SW480 (cell line): ENCODE measurements around the gene ARL14.

Experiments
- DNase-seq: peaks from one replicate; pipeline ENCODE4 v3.0.0-alpha.2; 2016; ENCODE audit warnings: low spot score

ARL14 gene

GRCh38 chr3:160676547-160677303, at the start of gene ARL14:
TSS of gene ARL14 (plus strand) at chr3:160677160. CDS start at chr3:160677347, 187 bp downstream.
- peak; percentile 87 for DNase-seq

DNA sequence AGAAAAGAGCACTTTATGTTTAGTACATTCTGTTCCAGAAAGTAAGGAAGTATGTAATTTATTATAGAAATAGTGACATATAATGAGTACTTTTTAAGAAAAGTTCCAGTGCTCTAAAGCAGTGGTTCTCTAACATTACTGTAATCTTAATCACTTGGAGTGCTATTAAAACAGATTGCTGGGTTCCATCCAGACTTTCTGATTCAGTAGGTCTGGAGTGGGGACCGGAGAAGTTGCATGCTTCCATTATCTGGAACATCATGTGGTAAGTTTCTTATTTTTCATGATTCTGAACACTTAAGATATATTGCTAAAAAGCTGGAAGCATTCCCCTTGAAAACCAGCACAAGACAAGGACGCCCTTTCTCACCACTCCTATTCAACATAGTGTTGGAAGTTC, 47.5 kb upstream of the ARL14 start:
- DNase-seq = no peak

DNA sequence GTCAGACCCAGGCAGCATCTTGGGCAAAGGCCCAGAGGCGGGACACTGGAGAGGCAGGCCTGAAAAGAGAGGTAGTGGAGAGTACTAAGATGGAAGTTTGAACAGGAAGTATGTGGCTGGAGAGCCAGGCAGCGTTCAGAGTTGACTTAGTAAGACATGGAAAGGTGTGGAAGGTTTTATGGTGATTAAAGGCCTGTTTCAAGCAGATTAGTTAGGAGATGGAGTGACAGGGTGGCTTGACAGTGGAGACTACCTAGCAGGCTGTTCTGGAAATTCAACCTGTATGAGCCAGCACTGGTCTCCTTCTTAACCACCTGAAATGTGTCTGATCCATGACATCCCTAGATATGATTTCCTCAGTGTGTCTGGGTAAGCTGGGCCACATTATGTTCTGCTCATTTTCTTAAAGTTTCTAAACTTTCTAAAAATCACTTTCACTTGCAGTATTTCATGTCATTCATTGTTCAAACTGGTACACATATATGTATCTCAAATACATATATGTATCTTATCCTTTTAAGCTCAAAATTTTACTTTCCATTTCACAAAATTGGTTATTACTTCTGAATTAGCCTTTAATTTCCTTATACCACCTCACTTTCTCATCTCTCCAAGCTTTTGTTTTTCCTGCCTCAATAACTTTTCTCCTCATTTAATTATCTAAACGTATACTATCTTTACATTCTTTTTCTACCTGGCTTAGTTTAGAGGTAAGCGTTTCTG, 43.4 kb upstream of the ARL14 start:
- no peak for DNase-seq

DNA sequence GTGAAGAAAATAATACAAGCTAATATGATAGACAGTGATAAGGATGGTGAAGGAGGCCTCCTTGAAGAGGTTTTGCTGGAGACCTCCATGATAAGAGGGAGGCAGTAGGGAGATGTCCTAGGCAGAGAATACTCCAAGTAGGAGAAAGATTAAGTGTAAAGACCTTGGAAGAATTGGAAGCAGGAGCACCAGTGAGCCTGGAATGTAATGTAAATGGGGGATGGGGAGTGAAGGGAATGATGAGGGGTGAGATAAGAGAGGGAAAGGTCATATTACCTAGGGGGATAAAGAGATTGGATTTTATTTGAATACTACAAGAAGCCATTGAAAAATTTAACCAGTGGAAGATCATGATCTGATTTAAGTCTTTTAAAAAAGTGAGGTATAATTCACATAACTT, 41.7 kb upstream of the ARL14 start:
- no peak for DNase-seq

GRCh38 chr3:160637086-160637485, 39.9 kb upstream of the ARL14 start:
- DNase-seq = no peak

DNA sequence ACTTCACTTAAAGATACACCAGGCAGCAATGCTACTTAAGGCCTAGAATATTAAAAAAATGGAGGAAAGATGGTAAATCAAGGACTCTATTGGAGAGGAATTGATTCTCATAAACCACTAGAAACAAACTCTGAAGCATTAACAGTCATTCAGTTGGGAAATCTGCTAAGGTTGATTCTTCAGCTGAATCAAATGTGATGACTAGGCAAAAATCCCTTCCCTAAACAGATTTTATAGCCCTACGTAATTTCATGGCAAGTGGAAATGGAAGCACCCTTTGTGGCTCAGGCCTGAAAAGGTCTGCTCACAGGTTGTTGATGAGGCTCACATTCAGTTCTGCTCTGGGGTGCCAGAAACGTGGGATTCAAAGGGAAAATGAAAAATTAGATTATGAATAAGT, 38.8 kb upstream of the ARL14 start:
- no peak for DNase-seq

- DNase-seq = no peak
Observed at GRCh38 chr3:160641665-160642309, 35.2 kb upstream of the ARL14 start.

- DNase-seq = no peak
Observed at GRCh38 chr3:160643994-160644393, 33.0 kb upstream of the ARL14 start.

- DNase-seq = no peak
Observed at GRCh38 chr3:160644491-160644890, 32.5 kb upstream of the ARL14 start.

DNA sequence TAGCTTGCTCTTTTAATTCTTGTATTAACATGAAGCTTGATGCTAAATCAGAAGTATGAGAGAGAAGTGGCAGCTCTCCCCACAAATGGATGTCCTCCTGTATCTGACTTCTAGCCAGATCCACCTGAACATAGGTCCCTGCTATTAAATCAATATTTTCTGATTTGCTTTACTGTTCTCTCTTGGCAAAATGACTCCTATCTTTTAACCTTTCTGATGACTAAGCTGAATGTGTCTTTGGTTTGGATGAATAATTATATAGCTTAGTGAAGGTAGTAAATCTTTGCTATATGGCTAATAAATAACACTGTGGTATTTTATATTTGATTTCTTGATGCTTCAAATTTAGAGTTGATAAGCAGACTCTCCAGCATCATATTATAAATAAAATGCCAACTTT, 28.3 kb upstream of the ARL14 start:
- DNase-seq = no peak

DNA sequence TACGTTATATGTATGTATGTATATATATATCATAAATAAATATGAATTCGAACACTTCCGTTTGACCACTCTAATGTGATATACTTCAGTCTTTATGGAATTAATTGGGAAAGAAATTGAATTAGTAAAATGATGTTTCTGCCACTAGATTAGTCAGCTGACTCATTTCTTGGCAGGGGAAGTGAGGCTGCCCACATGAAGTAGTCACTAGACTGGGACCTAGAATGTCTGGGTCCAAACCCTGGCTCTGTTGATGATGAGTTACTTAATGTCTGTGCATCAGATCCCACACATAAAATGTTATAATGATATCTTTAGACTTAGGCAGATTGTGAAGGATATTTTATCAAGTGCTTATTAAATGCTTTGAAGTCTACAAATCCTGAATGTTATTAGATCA, 27.4 kb upstream of the ARL14 start:
- no peak for DNase-seq

DNA sequence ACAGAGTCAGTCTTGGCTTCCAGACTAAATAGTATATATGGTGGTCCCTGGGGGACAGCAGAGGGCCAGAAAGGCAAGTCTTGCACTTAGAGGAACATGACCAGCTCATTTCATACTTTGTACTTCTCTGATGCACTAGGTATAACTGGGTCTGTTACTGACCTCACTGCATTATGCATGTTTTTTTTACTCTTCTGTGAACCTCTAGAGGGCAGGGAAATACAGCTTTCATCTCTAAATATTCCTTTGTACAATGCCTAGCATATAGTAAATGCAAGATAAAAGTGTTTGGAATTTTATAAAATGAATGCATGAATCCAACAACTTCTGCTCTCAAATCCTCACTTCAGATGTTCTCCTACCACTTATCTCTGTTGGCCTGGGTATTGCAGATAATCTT, 23.4 kb upstream of the ARL14 start:
- no peak for DNase-seq

- DNase-seq = no peak
Observed at GRCh38 chr3:160660902-160661301, 16.1 kb upstream of the ARL14 start.

GRCh38 chr3:160661660-160662059, 15.3 kb upstream of the ARL14 start:
- DNase-seq = peak; percentile 22

DNA sequence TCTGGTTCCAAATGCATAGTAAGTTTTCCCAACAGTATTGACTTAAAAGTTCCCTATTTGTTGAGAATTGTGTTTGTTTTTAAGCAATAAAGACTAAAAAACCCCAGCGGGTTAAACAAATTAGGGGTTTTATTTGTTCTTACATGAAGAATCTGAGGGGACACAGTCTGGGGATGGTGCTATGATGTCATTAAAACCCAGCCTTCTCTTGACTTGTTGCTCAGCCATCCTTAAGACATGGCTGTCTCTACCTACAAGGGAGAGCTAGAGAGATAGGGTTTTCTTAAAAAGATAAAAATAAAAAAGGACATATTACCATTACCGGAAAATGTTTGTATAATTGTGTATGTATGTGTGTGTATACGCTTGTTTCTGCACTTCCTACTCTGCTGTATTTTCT, 11.7 kb upstream of the ARL14 start:
- DNase-seq = no peak

- peak; percentile 55 for DNase-seq
Observed at GRCh38 chr3:160665784-160666526, 11.0 kb upstream of the ARL14 start.

- peak; percentile 86 for DNase-seq
Observed at GRCh38 chr3:160667452-160667851, 9.5 kb upstream of the ARL14 start.

GRCh38 chr3:160668454-160668853, 8.5 kb upstream of the ARL14 start:
- DNase-seq = no peak

GRCh38 chr3:160671231-160671630, 5.7 kb upstream of the ARL14 start:
- no peak for DNase-seq

DNA sequence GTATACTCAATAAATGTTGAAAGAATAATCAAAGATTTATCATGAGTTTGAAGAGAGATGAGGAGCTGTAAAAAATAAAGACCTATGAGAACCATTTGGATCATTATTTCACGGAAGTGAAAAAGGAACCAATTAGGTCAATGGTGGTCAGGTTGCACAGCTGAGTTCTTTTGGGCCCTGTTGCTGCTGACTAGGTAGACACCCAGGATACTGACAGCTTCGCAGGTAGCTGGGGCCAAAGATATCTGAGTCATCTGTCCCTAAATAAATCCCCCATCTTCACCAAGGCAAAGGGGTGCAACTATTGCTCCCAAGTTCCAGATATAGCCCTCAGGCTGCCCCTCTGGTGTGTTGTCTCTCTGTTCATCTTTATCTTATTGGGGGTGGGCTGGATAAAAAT, 5.0 kb upstream of the ARL14 start:
- DNase-seq = no peak

- no peak for DNase-seq
Observed at GRCh38 chr3:160673188-160673587, 3.8 kb upstream of the ARL14 start.

GRCh38 chr3:160675566-160676124, 1.3 kb upstream of the ARL14 start:
- DNase-seq = no peak
